ENCODE data around the gene ZNF653. TPM values are rescaled to one million over a fixed set of nuclear protein-coding genes. Genes with fewer than 3 reads are reported as not detected.
A peak's percentile ranks its signal among the peaks of the same experiment; 100 is the strongest.
"Not testable (repeated sequence)": the region's sequence is repeated elsewhere in the genome, so short reads cannot be mapped to it uniquely, and the experiment has no call there.

ZNF653 gene
- total and polyA plus RNA-seq, 11 donors = 2.4 to 8.9 (median 3.9) TPM

DNA sequence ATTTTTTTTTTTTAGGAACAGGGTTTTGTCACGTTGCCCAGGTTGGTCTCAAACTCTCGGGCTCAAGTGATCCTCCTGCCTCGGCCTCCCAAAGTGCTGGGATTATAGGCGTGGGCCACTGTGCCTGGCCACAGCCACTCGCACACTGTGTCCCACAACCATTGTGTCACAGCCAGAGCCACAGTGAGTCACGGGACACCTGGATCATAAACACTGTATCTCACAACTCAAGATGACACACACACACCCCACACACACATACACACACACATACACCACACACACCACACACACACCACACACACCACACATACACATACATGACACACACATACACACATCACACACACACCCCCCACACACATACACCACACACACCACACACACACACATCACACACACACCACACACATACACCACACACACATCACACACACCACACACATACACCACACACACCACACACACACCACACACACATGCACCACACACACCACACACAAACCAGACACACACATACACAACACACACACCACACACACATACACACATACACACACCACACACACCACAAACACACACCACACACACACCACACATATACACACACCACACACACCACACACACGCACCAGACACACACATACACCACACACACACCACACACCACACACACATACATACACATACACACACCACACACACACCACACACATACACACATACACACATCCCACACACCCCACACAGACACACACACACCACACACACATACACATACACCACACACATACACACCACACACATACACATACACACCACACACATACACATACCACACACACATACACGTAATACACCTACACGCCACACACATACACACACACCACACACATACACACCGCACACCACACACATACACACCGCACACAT, 41.0 kb downstream of the ZNF653 start:
- ATAC-seq (peak in 1 of 4 donors; percentile 36), DNase-seq (no peak)
- 81 to 89% (median 86%) methylated on average over 11 of the region's 11 CpGs for WGBS, 4 donors
- no peak overlapping the region for H3K4me3 ChIP-seq
- H3K27me3 ChIP-seq = peaks cover 0 to 14% (median 0%) of the 10 kb centered on the region in 9 donors
- H3K4me1 ChIP-seq = no peaks in the 10 kb centered on the region
- intact Hi-C loops (cut with DNase I) = no loop called here
- H3K27ac ChIP-seq = no peak overlapping the region
- H3K9me3 ChIP-seq = no peaks in the 10 kb centered on the region
- no peaks in the 10 kb centered on the region for H3K36me3 ChIP-seq
- TF ChIP-seq, protein P1, sequence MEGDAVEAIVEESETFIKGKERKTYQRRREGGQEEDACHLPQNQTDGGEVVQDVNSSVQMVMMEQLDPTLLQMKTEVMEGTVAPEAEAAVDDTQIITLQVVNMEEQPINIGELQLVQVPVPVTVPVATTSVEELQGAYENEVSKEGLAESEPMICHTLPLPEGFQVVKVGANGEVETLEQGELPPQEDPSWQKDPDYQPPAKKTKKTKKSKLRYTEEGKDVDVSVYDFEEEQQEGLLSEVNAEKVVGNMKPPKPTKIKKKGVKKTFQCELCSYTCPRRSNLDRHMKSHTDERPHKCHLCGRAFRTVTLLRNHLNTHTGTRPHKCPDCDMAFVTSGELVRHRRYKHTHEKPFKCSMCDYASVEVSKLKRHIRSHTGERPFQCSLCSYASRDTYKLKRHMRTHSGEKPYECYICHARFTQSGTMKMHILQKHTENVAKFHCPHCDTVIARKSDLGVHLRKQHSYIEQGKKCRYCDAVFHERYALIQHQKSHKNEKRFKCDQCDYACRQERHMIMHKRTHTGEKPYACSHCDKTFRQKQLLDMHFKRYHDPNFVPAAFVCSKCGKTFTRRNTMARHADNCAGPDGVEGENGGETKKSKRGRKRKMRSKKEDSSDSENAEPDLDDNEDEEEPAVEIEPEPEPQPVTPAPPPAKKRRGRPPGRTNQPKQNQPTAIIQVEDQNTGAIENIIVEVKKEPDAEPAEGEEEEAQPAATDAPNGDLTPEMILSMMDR (IDR thresholded peaks at IDR 0.05) = no peak
- TF ChIP-seq POLR2A (IDR thresholded peaks at IDR 0.05) = no peak

DNA sequence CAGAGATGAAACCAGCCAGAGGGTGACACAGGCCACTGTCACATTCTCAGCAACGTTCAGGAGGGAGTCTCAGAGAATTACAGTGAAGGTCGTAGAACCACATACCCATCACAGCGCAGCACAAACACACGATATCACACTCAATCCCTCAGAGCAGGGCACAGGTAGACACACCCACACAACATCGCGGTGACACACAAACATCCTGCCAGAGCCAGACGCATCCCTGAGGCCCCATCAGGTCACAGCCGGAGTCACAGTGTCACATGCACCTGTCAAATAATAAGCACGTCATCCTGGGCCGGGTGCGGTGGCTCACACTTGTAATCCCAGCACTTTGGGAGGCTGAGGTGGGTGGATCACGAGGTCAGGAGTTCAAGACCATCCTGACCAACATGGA, 42.2 kb downstream of the ZNF653 start:
- DNase-seq (no peak), ATAC-seq (no peak)
- Histone ChIP-seq H3K9me3 (no peaks in the 10 kb centered on the region), H3K4me1 (no peaks in the 10 kb centered on the region), H3K27me3 (peaks cover 0 to 17% (median 0%) of the 10 kb centered on the region in 9 donors), H3K36me3 (no peaks in the 10 kb centered on the region), H3K4me3 (no peak overlapping the region), H3K27ac (no peak overlapping the region)
- 62 to 71% (median 67%) methylated on average over 12 of the region's 12 CpGs for WGBS, 4 donors
- intact Hi-C loops (cut with DNase I) = no loop called here
- TF ChIP-seq, protein P1 (IDR thresholded peaks at IDR 0.05) = no peak
- TF ChIP-seq POLR2A (IDR thresholded peaks at IDR 0.05) = no peak

DNA sequence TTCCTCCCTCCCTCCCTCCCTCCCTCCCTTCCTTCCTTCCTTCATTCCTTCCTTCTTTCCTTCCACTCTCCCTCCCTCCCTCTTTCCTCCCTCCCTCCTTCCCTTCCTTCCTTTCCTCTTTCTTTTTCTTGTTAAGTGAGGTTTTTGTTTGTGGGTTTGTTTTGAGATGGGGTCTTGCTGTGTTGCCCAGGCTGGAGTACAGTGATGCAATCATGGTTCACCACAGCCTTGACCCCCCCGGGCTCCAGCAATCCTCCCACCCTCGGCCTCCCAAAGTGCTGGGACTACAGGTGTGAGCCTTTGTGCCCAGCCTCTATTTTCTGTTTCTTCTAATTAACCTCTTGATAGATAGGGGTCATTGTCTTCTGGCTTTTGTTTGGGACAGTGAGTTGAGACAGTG, 44.2 kb downstream of the ZNF653 start:
- Histone ChIP-seq H3K36me3 (no peaks in the 10 kb centered on the region), H3K4me3 (no peak overlapping the region), H3K27me3 (peaks cover 0 to 17% (median 0%) of the 10 kb centered on the region in 9 donors), H3K4me1 (no peaks in the 10 kb centered on the region), H3K9me3 (no peaks in the 10 kb centered on the region), H3K27ac (no peak overlapping the region)
- intact Hi-C loops (cut with DNase I) = no loop called here
- ATAC-seq = no peak
- no peak for DNase-seq
- 57 to 77% (median 69%) methylated on average over 2 of the region's 2 CpGs for whole genome bisulfite sequencing, 4 donors
- no peak for TF ChIP-seq POLR2A (IDR thresholded peaks at IDR 0.05)
- TF ChIP-seq, protein P1 (IDR thresholded peaks at IDR 0.05) = no peak

DNA sequence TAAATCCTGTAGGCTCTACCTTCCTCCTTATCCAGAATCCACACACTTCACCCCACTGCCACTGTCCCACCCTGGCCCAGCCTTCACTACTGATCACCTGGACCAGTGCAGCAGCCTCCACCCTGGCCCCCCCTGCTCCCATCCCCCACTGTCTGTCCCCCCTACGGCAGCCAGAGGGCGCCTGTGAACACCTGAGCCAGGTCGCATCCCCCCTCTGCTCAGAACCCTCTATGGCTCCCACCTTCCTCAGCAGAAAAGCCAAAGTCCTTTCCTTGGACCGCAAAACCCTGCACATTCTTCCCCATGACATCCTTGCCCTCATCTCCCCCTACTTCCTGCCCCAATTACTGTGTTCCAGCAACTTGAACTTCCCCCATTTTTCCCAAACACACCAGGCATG, 45.4 kb downstream of the ZNF653 start:
- Histone ChIP-seq H3K4me1 (no peaks in the 10 kb centered on the region), H3K4me3 (no peak overlapping the region), H3K36me3 (no peaks in the 10 kb centered on the region), H3K9me3 (no peaks in the 10 kb centered on the region), H3K27ac (no peak overlapping the region), H3K27me3 (peaks cover 0 to 17% (median 0%) of the 10 kb centered on the region in 9 donors)
- 53 to 64% (median 57%) methylated on average over 4 of the region's 4 CpGs for WGBS, 4 donors
- ATAC-seq (no peak), DNase-seq (no peak)
- TF ChIP-seq, protein P1 (IDR thresholded peaks at IDR 0.05) = peak in 3 of 12 donors; percentile 9 to 19 (median 14)
- no peak for TF ChIP-seq POLR2A (IDR thresholded peaks at IDR 0.05)
- intact Hi-C loops (cut with DNase I) = no loop called here

DNA sequence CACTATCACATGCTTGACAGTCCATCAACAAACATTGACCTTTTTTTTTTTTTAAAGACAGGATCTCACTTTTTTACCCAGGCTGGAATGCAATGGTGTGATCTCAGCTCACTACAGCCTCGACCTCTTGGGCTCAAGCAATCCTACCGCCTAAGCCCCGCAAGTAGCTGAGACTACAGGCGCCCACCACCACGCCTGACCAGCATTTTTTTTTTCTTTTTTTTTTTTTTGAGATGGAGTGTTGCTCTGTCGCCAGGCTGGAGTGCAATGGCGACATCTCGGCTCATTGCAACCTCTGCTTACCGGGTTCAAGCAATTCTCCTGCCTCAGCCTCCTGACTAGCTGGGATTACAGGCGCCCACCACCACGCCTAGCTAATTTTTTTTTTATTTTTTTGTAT, 46.7 kb downstream of the ZNF653 start:
- H3K36me3 ChIP-seq; H3K4me1 ChIP-seq; ATAC-seq; intact Hi-C loops (cut with DNase I); H3K4me3 ChIP-seq; H3K27ac ChIP-seq; DNase-seq; H3K9me3 ChIP-seq: not testable (repeated sequence)
- H3K27me3 ChIP-seq = peaks cover 0 to 17% (median 0%) of the 10 kb centered on the region in 9 donors
- WGBS, 4 donors = 81 to 84% (median 83%) methylated on average over 11 of the region's 11 CpGs

Measured in heart left ventricle (tissue), 16 donors.